Chondrocyte (in vitro differentiated cells): Measurements from ENCODE around the gene SLN. TPM values are rescaled to one million over a fixed set of nuclear protein-coding genes. Genes with fewer than 3 reads are reported as not detected.
"Not testable (repeated sequence)": the region's sequence is repeated elsewhere in the genome, so short reads cannot be mapped to it uniquely, and the experiment has no call there.

Experiments
- DNase-seq: peaks from one replicate; pipeline ENCODE4 v3.0.0; 2021; ENCODE audit warnings: mixed read lengths, low spot score
- H3K27ac Mint-ChIP-seq: one replicate; pipeline ENCODE4 v1.8.0; 2021; ENCODE audit warnings: mild to moderate bottlenecking, moderate library complexity, mixed read lengths; ENCODE audit not compliant: unreplicated experiment
- H3K27me3 Mint-ChIP-seq: 2 replicates; pipeline ENCODE4 v1.8.0; 2021; ENCODE audit warnings: low read depth, mixed read lengths
- H3K36me3 Mint-ChIP-seq: 2 replicates; pipeline ENCODE4 v1.8.0; 2021; ENCODE audit warnings: low read depth, mixed read lengths
- H3K4me1 Mint-ChIP-seq: 2 replicates; pipeline ENCODE4 v1.8.0; 2021; ENCODE audit warnings: low read depth, mild to moderate bottlenecking, mixed read lengths
- H3K4me3 Mint-ChIP-seq: one replicate; pipeline ENCODE4 v1.8.0; 2021; ENCODE audit warnings: mild to moderate bottlenecking, moderate library complexity, mixed read lengths; ENCODE audit not compliant: unreplicated experiment
- H3K9me3 Mint-ChIP-seq: 2 replicates; pipeline ENCODE4 v1.8.0; 2021; ENCODE audit warnings: low read depth, mixed read lengths
- CTCF ChIP-seq: fragments of 200-600 bp; sonication (generic); IDR thresholded peaks from 2 replicates; pipeline ENCODE4 v1.5.0; 2021; ENCODE audit warnings: antibody characterized with exemption, mild to moderate bottlenecking, moderate library complexity
- long read RNA-seq: library from polyadenylated mRNA; stranded (forward); transcript quantifications from one replicate; pipeline ENCODE4 v2.0.0, GENCODE V29; 2021
- total RNA-seq: library from RNA; stranded (reverse); gene quantifications from 3 replicates; pipeline ENCODE4 v1.2.1, GENCODE V29; 2021

SLN gene
- total RNA-seq, result not detected in 3 replicates
- long read RNA-seq, result 0 reads

DNA sequence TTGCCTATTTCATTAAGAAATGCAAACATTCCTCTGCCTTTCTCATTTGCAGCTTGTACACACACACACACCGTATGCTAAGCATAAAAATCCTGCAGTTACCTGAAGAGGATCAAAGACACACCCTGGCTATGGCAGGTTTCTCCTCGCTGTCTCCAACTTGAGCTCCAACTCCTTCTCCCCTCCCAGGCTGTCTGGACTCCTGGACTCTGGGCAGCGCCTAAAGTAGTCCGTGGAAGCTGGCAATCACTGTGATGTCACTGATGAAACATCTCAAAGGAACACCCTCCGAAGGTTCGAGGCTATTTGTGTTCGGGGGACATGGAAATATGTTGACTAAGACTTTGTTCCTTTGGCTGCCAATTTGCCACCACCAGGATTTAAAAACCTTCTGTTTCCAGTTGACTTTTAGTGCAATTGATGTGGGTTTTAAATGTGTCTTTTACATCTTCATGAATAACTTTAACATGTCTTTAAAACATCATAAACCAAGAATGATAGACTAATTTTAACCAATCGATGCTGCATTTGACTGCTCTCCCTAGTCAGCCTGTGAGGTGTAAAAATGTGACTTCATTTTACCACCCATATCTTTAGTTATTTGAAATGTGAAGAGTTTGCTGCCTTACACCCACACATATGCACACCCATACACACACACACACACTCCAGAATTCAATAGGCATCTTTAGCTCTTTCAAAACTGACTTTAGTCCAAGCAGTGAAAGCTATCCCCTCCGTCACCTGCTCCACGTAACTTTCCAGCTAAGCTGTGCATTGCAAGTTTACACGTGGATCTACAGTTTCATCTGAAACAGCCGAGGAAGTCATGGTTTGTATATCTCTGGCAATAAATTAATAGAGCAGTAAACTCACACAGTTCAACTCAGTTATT is at the start of gene SLN:
Gene SLN (minus strand): TSS at position 196 of the 895 bp plus-strand sequence.
- DNase-seq, result no peak
- H3K4me3 Mint-ChIP-seq, result no peak within 1 kb of the TSS
- H3K27me3 Mint-ChIP-seq, result peaks cover 19% of the 10 kb centered on the region
- no peaks in the 10 kb centered on the region for H3K36me3 Mint-ChIP-seq
- H3K4me1 Mint-ChIP-seq, result no peaks in the 10 kb centered on the region
- no peaks in the 10 kb centered on the region for H3K9me3 Mint-ChIP-seq
- no peak within 1 kb of the TSS for H3K27ac Mint-ChIP-seq
- no peak for TF ChIP-seq CTCF

DNA sequence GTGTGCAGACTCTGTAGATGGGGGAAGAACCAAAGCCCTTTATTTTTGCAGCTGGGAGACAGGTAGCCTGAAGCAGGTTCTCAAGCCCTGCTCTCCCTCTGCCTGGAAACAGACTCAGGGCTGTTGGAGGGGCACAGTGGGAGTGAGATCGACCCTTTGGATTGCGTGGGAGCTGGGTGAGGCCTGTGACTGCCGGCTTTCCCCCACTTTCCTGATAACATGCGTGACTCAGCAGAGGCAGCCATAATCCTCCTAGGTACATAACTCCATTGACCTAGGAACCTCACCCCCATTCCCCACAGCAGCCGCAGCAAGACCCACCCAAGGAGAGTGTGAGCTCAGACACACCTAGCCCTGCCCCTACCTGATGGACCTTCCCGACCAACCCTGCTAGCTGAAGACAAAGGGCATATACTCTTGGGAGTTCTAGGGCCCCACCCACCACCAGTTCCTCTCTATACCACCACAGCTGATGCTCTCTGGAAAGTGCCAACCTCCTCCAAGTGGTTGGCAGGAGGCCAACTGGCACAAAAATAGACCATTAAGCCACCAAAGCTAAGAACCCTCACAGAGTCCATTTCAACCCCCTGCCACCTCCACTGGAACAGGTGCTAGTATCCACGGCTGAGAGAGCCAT is 47.0 kb upstream of the SLN start:
- not testable (repeated sequence) for H3K27ac Mint-ChIP-seq, H3K9me3 Mint-ChIP-seq, H3K4me1 Mint-ChIP-seq

GRCh38 chr11:107757661-107758060 is 45.8 kb upstream of the SLN start:
- Mint-ChIP-seq H3K36me3 (no peaks in the 10 kb centered on the region), H3K9me3 (no peaks in the 10 kb centered on the region), H3K4me3 (no peak overlapping the region), H3K4me1 (no peaks in the 10 kb centered on the region), H3K27me3 (peaks cover 11% of the 10 kb centered on the region), H3K27ac (no peak overlapping the region)
- no peak for DNase-seq
- TF ChIP-seq CTCF, result no peak

More for the DNA sequence above, 47.0 kb upstream of the SLN start:
- not testable (repeated sequence) for H3K36me3 Mint-ChIP-seq, H3K4me3 Mint-ChIP-seq, DNase-seq
- peaks cover 17% of the 10 kb centered on the region for H3K27me3 Mint-ChIP-seq

GRCh38 chr11:107756553-107756952 is 44.7 kb upstream of the SLN start:
- Mint-ChIP-seq H3K27ac (no peak overlapping the region), H3K36me3 (no peaks in the 10 kb centered on the region), H3K4me3 (no peak overlapping the region), H3K9me3 (no peaks in the 10 kb centered on the region), H3K27me3 (peaks cover 10% of the 10 kb centered on the region), H3K4me1 (no peaks in the 10 kb centered on the region)
- DNase-seq, result no peak
- no peak for TF ChIP-seq CTCF

- no peak for DNase-seq
- TF ChIP-seq CTCF, result no peak
- no peak overlapping the region for H3K27ac Mint-ChIP-seq
- H3K4me1 Mint-ChIP-seq, result no peaks in the 10 kb centered on the region
- no peak overlapping the region for H3K4me3 Mint-ChIP-seq
- no peaks in the 10 kb centered on the region for H3K9me3 Mint-ChIP-seq
- peaks cover 6% of the 10 kb centered on the region for H3K27me3 Mint-ChIP-seq
- H3K36me3 Mint-ChIP-seq, result no peaks in the 10 kb centered on the region
These were observed 41.3 kb upstream of the SLN start for GRCh38 chr11:107752949-107753822.
